Upper lobe of left lung (tissue), 4 donors: ENCODE measurements around the gene DCAF15.

Experiments
- CTCF ChIP-seq, 6 experiments: fragments of 450-650 bp in 4 of 6; fragments of 200-600 bp in 2 of 6; sonication (generic) in 2 of 6; IDR thresholded peaks; one replicate each; pipeline ENCODE4 v1.5.1; 2016 to 2019; ENCODE audit warnings: antibody characterized with exemption in 6 of 6
- EP300 ChIP-seq, 4 donors: sonication (generic); formaldehyde crosslinking; IDR thresholded peaks; one replicate each; pipeline ENCODE4 v1.5.1; 2017; ENCODE audit warnings: antibody characterized with exemption in 4 of 4, control low read depth in 2 of 4
- POLR2A ChIP-seq, 4 donors: fragments of 450-650 bp; IDR thresholded peaks; one replicate each; pipeline ENCODE4 v1.5.1; 2016 to 2017; ENCODE audit warnings: antibody characterized with exemption in 4 of 4, mild to moderate bottlenecking in 2 of 4
- POLR2AphosphoS5 ChIP-seq, 2 donors: sonication (generic); formaldehyde crosslinking; IDR thresholded peaks; one replicate each; pipeline ENCODE4 v1.5.1; 2017; ENCODE audit warnings: antibody characterized with exemption in 2 of 2

GRCh38 chr19:13979686-13980085, 27.4 kb downstream of the DCAF15 start:
- TF ChIP-seq CTCF (IDR thresholded peaks at IDR 0.05) (no peak), EP300 (IDR thresholded peaks at IDR 0.05) (no peak), POLR2A (IDR thresholded peaks at IDR 0.05) (no peak), POLR2AphosphoS5 (IDR thresholded peaks at IDR 0.05) (no peak)
